ENCODE results near the gene AIMP1. TPM values are rescaled to one million over a fixed set of nuclear protein-coding genes. Genes with fewer than 3 reads are reported as not detected.

Gene AIMP1
- total RNA-seq, 4 donors from 2014 or later: 26.5 to 33.0 (median 30.0) TPM

DNA sequence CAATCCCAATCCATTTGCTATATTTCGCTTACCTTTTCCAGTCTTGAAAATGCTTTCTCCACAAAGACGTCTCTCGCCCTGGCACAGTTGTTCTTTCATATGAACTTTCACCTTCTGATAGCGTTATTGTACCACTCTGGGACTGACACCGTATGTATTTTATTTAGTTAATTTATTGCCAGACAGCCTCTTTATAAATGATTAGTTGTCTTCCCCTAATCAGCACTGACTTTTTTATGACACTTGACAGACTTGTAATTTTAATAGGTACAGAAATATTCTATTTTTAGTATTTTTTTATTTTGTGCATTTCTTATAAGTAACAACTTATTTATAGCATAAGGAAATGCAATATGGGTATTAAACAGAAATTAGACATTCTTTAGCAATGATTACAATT is 52.3 kb downstream of the AIMP1 start, which contains the start of gene GIMD1:
TSS of gene GIMD1 (minus strand) at position 101 of the 400 bp plus-strand sequence. CDS start 1,343 bp downstream, outside the sequence.
- DNase-seq: no peak
- Histone ChIP-seq H3K36me3 (no peaks in the 10 kb centered on the region), H3K27me3 (no peaks in the 10 kb centered on the region), H3K27ac (no peak within 1 kb of the TSS), H3K4me1 (no peaks in the 10 kb centered on the region), H3K4me3 (replicated peaks in 1 of 3) (no peak within 1 kb of the TSS), H3K9me3 (no peaks in the 10 kb centered on the region)
- 85 to 91% methylated on average over 5 of the region's 5 CpGs for WGBS, 2 donors
- TF ChIP-seq, protein P1, sequence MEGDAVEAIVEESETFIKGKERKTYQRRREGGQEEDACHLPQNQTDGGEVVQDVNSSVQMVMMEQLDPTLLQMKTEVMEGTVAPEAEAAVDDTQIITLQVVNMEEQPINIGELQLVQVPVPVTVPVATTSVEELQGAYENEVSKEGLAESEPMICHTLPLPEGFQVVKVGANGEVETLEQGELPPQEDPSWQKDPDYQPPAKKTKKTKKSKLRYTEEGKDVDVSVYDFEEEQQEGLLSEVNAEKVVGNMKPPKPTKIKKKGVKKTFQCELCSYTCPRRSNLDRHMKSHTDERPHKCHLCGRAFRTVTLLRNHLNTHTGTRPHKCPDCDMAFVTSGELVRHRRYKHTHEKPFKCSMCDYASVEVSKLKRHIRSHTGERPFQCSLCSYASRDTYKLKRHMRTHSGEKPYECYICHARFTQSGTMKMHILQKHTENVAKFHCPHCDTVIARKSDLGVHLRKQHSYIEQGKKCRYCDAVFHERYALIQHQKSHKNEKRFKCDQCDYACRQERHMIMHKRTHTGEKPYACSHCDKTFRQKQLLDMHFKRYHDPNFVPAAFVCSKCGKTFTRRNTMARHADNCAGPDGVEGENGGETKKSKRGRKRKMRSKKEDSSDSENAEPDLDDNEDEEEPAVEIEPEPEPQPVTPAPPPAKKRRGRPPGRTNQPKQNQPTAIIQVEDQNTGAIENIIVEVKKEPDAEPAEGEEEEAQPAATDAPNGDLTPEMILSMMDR (IDR thresholded peaks at IDR 0.05): no peak
- no peak for TF ChIP-seq POLR2A (IDR thresholded peaks at IDR 0.05)
- intact Hi-C loops (cut with DNase I): no loop called here

DNA sequence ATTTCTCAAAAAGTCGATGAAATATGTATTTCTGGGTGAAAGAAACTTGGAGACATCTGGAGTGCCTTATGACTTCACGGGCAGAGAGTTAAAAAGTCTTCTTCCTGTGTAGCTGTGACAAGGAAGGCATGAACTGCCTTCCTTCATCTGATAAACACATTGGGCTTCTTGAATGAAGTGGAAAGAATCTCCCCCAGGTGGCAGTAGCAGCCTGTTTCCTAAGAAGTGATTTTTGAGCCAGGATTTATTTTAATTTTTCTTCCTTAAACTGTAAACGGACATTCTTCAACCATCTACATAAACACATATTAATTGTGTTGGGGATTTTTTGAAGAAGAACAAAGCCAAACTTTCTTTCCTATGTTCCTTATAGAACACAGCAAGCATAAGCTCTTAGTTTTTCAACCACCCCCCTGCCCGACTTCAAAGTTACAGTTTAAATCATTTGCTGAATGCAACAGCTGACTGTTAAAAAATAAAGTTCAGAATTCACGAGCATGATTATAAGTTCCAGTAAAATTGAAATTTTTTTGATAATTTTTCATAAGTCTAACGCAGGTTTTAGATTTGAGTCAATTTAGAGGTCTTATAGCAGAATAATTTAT is 53.2 kb downstream of the AIMP1 start:
- 20 to 24% methylated on average over 6 of the region's 6 CpGs for WGBS, 2 donors
- no peak overlapping the region for H3K4me3 ChIP-seq (replicated peaks in 1 of 3)
- H3K36me3 ChIP-seq: no peaks in the 10 kb centered on the region
- H3K27me3 ChIP-seq: no peaks in the 10 kb centered on the region
- TF ChIP-seq, protein P1 (IDR thresholded peaks at IDR 0.05): peak in 5 of 6 experiments; percentile 10 to 51 (median 35)
- no peak for TF ChIP-seq POLR2A (IDR thresholded peaks at IDR 0.05)
- peak in 1 of 2 donors; percentile 3 for DNase-seq
- H3K4me1 ChIP-seq: no peaks in the 10 kb centered on the region
- intact Hi-C loops (cut with DNase I): no loop called here
- no peaks in the 10 kb centered on the region for H3K9me3 ChIP-seq
- H3K27ac ChIP-seq: no peak overlapping the region

DNA sequence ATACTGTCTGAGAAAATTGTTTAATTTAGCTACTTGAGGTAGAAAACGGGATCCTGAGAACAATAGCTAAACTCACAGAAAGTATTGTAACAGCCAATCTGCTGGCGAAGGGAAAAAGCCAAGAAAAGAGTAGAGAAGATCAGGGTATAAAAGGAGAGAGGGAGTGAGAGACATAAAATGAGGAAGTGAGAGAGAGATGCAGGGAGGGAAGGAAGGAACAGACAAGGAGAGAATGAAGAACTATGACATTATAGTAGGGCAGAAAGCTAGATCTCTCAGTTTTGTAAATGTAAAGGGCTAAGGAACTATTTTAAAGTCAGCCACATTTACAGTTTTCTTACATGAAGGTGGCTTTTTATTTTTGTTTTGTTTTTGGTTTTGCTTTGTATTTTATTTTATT is 53.9 kb downstream of the AIMP1 start:
- Histone ChIP-seq H3K4me3 (replicated peaks in 1 of 3) (no peak overlapping the region), H3K36me3 (no peaks in the 10 kb centered on the region), H3K27ac (no peak overlapping the region), H3K4me1 (no peaks in the 10 kb centered on the region), H3K9me3 (no peaks in the 10 kb centered on the region), H3K27me3 (no peaks in the 10 kb centered on the region)
- TF ChIP-seq, protein P1 (IDR thresholded peaks at IDR 0.05): no peak
- TF ChIP-seq POLR2A (IDR thresholded peaks at IDR 0.05): no peak
- no peak for DNase-seq
- intact Hi-C loops (cut with DNase I): no loop called here
- WGBS, 2 donors: 52 to 53% methylated on average over 2 of the region's 2 CpGs

DNA sequence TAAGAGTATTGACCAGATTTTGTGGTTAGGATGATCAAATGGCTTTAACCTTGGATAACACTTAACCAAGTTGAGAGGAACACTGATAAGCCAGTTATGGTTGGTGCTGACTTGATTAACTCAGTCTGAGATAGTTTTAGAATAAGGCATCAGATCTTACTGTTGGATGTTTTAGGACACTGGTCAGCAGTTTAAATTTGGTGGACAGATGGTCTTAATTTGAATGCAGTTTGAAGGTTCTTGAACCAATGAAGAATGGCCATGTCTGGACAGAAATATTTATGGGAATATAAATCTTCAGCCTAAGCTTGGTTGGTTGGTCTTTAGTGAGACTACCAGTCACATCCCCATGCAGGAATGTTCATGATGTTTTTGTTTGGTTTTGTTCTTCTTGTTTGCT is 54.8 kb downstream of the AIMP1 start:
- no peaks in the 10 kb centered on the region for H3K4me1 ChIP-seq
- H3K27ac ChIP-seq: no peak overlapping the region
- no peaks in the 10 kb centered on the region for H3K36me3 ChIP-seq
- H3K4me3 ChIP-seq (replicated peaks in 1 of 3): no peak overlapping the region
- intact Hi-C loops (cut with DNase I): no loop called here
- DNase-seq: no peak
- no peaks in the 10 kb centered on the region for H3K9me3 ChIP-seq
- no peaks in the 10 kb centered on the region for H3K27me3 ChIP-seq
- no peak for TF ChIP-seq POLR2A (IDR thresholded peaks at IDR 0.05)
- TF ChIP-seq, protein P1 (IDR thresholded peaks at IDR 0.05): no peak

DNA sequence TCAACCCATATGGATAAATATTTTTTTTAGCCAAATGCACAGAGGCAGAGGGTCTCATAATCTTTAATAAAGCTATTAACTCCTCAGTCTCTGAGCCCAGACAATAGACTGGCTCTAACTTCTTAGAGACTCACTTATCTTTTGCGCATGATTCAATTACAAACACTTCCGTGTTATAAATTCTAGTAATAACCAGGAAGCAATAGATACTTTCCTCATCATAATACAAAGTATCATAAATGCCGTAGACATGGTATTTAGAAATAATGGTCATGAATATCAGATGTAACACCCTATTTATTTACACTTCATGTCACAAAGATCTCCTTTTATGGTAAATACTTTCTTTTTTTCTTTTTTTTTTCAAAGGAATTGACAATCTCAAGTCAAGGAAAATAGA is 56.7 kb downstream of the AIMP1 start:
- no peaks in the 10 kb centered on the region for H3K4me1 ChIP-seq
- H3K9me3 ChIP-seq: no peaks in the 10 kb centered on the region
- H3K36me3 ChIP-seq: no peaks in the 10 kb centered on the region
- H3K27ac ChIP-seq: no peak overlapping the region
- DNase-seq: no peak
- no peaks in the 10 kb centered on the region for H3K27me3 ChIP-seq
- TF ChIP-seq POLR2A (IDR thresholded peaks at IDR 0.05): no peak
- TF ChIP-seq, protein P1 (IDR thresholded peaks at IDR 0.05): no peak
- 89 to 92% methylated on average over 3 of the region's 3 CpGs for WGBS, 2 donors
- no peak overlapping the region for H3K4me3 ChIP-seq (replicated peaks in 1 of 3)
- intact Hi-C loops (cut with DNase I): no loop called here
